K562 (cell line): ENCODE results near the gene IL25.

Source experiments
- CTCF ChIP-seq, 3 experiments: IDR thresholded peaks in 2 of 3; conservative IDR thresholded peaks in 1 of 3; 2 replicates each; pipeline ENCODE4 v1.5.1; 2011 to 2012; ENCODE audit warnings: low read length in 3 of 3, mild to moderate bottlenecking in 3 of 3, control low read depth in 2 of 3, improper control_type of control experiment in 1 of 3, inconsistent platforms in 1 of 3, low read depth in 1 of 3, mixed read lengths in 1 of 3, moderate library complexity in 1 of 3; ENCODE audit not compliant: insufficient read depth in 2 of 3
- E2F1 ChIP-seq: sonication (generic); formaldehyde crosslinking; IDR thresholded peaks from 2 replicates; pipeline ENCODE4 v1.8.1; 2023; ENCODE audit warnings: mild to moderate bottlenecking, missing genetic modification reagents, moderate library complexity
- FOSL1 ChIP-seq: fragments of 200-800 bp; sonication (Bioruptor generic); conservative IDR thresholded peaks from 2 replicates; pipeline ENCODE4 v1.6.1; 2016; ENCODE audit warnings: missing genetic modification characterization, missing compliant biosample characterization
- FOXA3 ChIP-seq, 2 experiments: fragments of 450-650 bp in 1 of 2; sonication (generic) in 1 of 2; formaldehyde crosslinking; IDR thresholded peaks in 1 of 2; conservative IDR thresholded peaks in 1 of 2; 2 replicates each; pipeline versions ENCODE4 v1.4.0 to v1.8.0; 2020 to 2022; ENCODE audit warnings: mild to moderate bottlenecking in 2 of 2, missing genetic modification reagents in 1 of 2
- NFXL1 ChIP-seq: fragments of 450-650 bp; formaldehyde crosslinking; IDR thresholded peaks from 2 replicates; pipeline ENCODE4 v1.4.0; 2021; ENCODE audit warnings: mild to moderate bottlenecking
- POLR2A ChIP-seq: fragments of 450-650 bp; conservative IDR thresholded peaks from 2 replicates; pipeline ENCODE4 v1.6.1; 2016
- TSHZ1 ChIP-seq: fragments of 250-450 bp; sonication (Bioruptor Pico); IDR thresholded peaks from 2 replicates; pipeline ENCODE4 v1.4.0; 2020; ENCODE audit warnings: mild to moderate bottlenecking, moderate library complexity
- ZHX1 ChIP-seq: fragments of 150-350 bp; conservative IDR thresholded peaks from 2 replicates; pipeline ENCODE4 v1.6.1; 2014; ENCODE audit warnings: low read length
- ZNF57 ChIP-seq: fragments of 450-650 bp; formaldehyde crosslinking; IDR thresholded peaks from 2 replicates; pipeline ENCODE4 v1.4.0; 2020; ENCODE audit warnings: mild to moderate bottlenecking, moderate library complexity

- TF ChIP-seq ZHX1: no peak
- TF ChIP-seq ZNF57 (CRISPR knock-in tag): no peak
- TF ChIP-seq FOSL1 (tag): no peak
- TF ChIP-seq POLR2A: no peak
- TF ChIP-seq CTCF (IDR thresholded peaks at IDR 0.05 in 2 of 3, conservative IDR thresholded peaks at IDR 0.05 in 1 of 3; ENCODE audit: insufficient read depth in 2 of 3, low read depth in 1 of 3, low read length in 3 of 3): no peak
- TF ChIP-seq FOXA3 (CRISPR knock-in tag; conservative IDR thresholded peaks at IDR 0.05 in 1 of 2, IDR thresholded peaks at IDR 0.05 in 1 of 2): no peak
- no peak for TF ChIP-seq TSHZ1 (CRISPR knock-in tag)
- no peak for TF ChIP-seq NFXL1
- TF ChIP-seq E2F1 (CRISPR knock-in tag): no peak
Observed at GRCh38 chr14:23398348-23398747, 25.7 kb downstream of the IL25 start.
